ENCODE measurements around the gene TMEM164.

The TMEM164 gene

DNA sequence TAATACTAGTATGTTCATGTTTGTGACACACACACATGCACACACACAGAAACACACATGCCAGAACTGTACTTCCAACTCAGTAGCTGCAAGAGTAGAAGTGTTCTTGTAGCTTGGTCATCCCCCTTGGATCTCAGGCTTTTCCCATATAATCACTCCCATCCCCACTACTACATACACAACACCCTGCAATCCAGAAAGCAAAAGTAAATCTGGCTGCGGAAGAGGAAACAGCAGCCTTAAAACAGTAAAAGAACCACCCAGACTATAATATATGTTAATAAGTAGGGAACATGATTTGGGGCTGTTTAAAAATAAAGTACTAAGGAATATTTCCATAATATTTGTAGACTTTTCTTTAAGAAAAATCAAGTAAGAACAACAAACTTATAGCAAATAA lies 211.8 kb downstream of the TMEM164 start:
- no peak for DNase-seq
- no peak overlapping the region for H3K9ac ChIP-seq (ENCODE audit: low read length)
- no peaks in the 10 kb centered on the region for H4K20me1 ChIP-seq (ENCODE audit: insufficient read depth, low read length)
- H3K27ac ChIP-seq (ENCODE audit: low read length), result no peak overlapping the region
- no peak overlapping the region for H3K4me3 ChIP-seq (ENCODE audit: low read length)
- H3K36me3 ChIP-seq (replicated peaks; ENCODE audit: insufficient read depth, low read length), result no peaks in the 10 kb centered on the region
- H3K9me3 ChIP-seq (replicated peaks; ENCODE audit: insufficient read depth, low read length), result no peaks in the 10 kb centered on the region
- H2AFZ ChIP-seq (ENCODE audit: low read length), result no peak overlapping the region
- H3F3A ChIP-seq (ENCODE audit: insufficient read depth, low read length), result no peaks in the 10 kb centered on the region
- no peak overlapping the region for H3K4me2 ChIP-seq (ENCODE audit: low read depth, low read length)
- H3K9me2 ChIP-seq (replicated peaks; ENCODE audit: insufficient read depth, low read length), result no peaks in the 10 kb centered on the region
- TF ChIP-seq EZH2phosphoT487 (IDR thresholded peaks at IDR 0.05; ENCODE audit: low read length), result no peak
- no peak for TF ChIP-seq CTCF (IDR thresholded peaks at IDR 0.05; ENCODE audit: low read length)
- TF ChIP-seq EZH2 (optimal IDR thresholded peaks at IDR 0.05; ENCODE audit: low read depth, low read length), result no peak
- no peaks in the 10 kb centered on the region for H3K79me2 ChIP-seq (ENCODE audit: low read length)
- H3K27me3 ChIP-seq (replicated peaks; ENCODE audit: insufficient read depth, low read length), result no peaks in the 10 kb centered on the region
- H3K4me1 ChIP-seq (ENCODE audit: low read length), result no peaks in the 10 kb centered on the region

- TF ChIP-seq CTCF (IDR thresholded peaks at IDR 0.05; ENCODE audit: low read length) (no peak), EZH2phosphoT487 (IDR thresholded peaks at IDR 0.05; ENCODE audit: low read length) (no peak), EZH2 (optimal IDR thresholded peaks at IDR 0.05; ENCODE audit: low read depth, low read length) (no peak)
- no peak overlapping the region for H2AFZ ChIP-seq (ENCODE audit: low read length)
- H3K9ac ChIP-seq (ENCODE audit: low read length), result no peak overlapping the region
- H3K4me1 ChIP-seq (ENCODE audit: low read length), result no peaks in the 10 kb centered on the region
- H3K27ac ChIP-seq (ENCODE audit: low read length), result no peak overlapping the region
- no peak overlapping the region for H3K4me2 ChIP-seq (ENCODE audit: low read depth, low read length)
- H3K79me2 ChIP-seq (ENCODE audit: low read length), result no peaks in the 10 kb centered on the region
- no peaks in the 10 kb centered on the region for H3K9me3 ChIP-seq (replicated peaks; ENCODE audit: insufficient read depth, low read length)
- no peak for DNase-seq
- H3F3A ChIP-seq (ENCODE audit: insufficient read depth, low read length), result no peaks in the 10 kb centered on the region
- no peaks in the 10 kb centered on the region for H3K9me2 ChIP-seq (replicated peaks; ENCODE audit: insufficient read depth, low read length)
- H3K4me3 ChIP-seq (ENCODE audit: low read length), result no peak overlapping the region
- H3K36me3 ChIP-seq (replicated peaks; ENCODE audit: insufficient read depth, low read length), result no peaks in the 10 kb centered on the region
- no peaks in the 10 kb centered on the region for H3K27me3 ChIP-seq (replicated peaks; ENCODE audit: insufficient read depth, low read length)
- no peaks in the 10 kb centered on the region for H4K20me1 ChIP-seq (ENCODE audit: insufficient read depth, low read length)
These were observed 212.5 kb downstream of the TMEM164 start for GRCh38 chrX:110215411-110215810.

DNA sequence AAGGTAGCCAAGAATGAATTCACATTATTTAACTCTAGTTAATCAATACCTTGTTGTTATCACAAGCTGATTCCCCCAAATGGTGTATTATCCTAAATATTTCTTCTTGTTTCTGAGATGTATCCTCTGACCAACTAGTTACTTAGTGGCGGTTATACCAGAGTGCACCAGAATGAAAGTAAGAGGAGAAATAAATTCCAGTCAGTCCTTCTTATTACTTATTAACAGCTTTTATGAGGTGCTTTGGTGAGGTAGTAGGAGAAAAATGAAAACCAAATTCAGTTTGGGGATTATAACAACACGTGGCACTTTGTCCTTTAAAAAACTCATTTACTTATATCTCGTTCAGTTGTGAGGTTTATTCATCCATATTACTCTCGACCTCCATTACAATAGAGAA lies 213.1 kb downstream of the TMEM164 start:
- H3K4me3 ChIP-seq (ENCODE audit: low read length), result no peak overlapping the region
- no peak overlapping the region for H3K27ac ChIP-seq (ENCODE audit: low read length)
- no peaks in the 10 kb centered on the region for H3K36me3 ChIP-seq (replicated peaks; ENCODE audit: insufficient read depth, low read length)
- no peaks in the 10 kb centered on the region for H3K4me1 ChIP-seq (ENCODE audit: low read length)
- no peak overlapping the region for H3K9ac ChIP-seq (ENCODE audit: low read length)
- H2AFZ ChIP-seq (ENCODE audit: low read length), result no peak overlapping the region
- no peaks in the 10 kb centered on the region for H3K9me2 ChIP-seq (replicated peaks; ENCODE audit: insufficient read depth, low read length)
- DNase-seq, result no peak
- no peaks in the 10 kb centered on the region for H3K9me3 ChIP-seq (replicated peaks; ENCODE audit: insufficient read depth, low read length)
- H3K4me2 ChIP-seq (ENCODE audit: low read depth, low read length), result no peak overlapping the region
- no peaks in the 10 kb centered on the region for H3K27me3 ChIP-seq (replicated peaks; ENCODE audit: insufficient read depth, low read length)
- no peaks in the 10 kb centered on the region for H4K20me1 ChIP-seq (ENCODE audit: insufficient read depth, low read length)
- no peaks in the 10 kb centered on the region for H3F3A ChIP-seq (ENCODE audit: insufficient read depth, low read length)
- H3K79me2 ChIP-seq (ENCODE audit: low read length), result peaks cover 1% of the 10 kb centered on the region; the same call in 1 of the 2 replicates
- TF ChIP-seq CTCF (IDR thresholded peaks at IDR 0.05; ENCODE audit: low read length), result no peak
- no peak for TF ChIP-seq EZH2 (optimal IDR thresholded peaks at IDR 0.05; ENCODE audit: low read depth, low read length)
- TF ChIP-seq EZH2phosphoT487 (IDR thresholded peaks at IDR 0.05; ENCODE audit: low read length), result no peak

Data from MM.1S (cell line).